GM12874 (cell line): Measurements from ENCODE around the gene MKRN2.

ENCODE experiments used
- TF ChIP-seq, protein P1 (sequence below): IDR thresholded peaks from 2 replicates; pipeline ENCODE4 v1.5.1; 2011; ENCODE audit warnings: low read depth, mild to moderate bottlenecking, control low read depth, low read length, moderate library complexity; ENCODE audit not compliant: insufficient read depth

The MKRN2 gene

DNA sequence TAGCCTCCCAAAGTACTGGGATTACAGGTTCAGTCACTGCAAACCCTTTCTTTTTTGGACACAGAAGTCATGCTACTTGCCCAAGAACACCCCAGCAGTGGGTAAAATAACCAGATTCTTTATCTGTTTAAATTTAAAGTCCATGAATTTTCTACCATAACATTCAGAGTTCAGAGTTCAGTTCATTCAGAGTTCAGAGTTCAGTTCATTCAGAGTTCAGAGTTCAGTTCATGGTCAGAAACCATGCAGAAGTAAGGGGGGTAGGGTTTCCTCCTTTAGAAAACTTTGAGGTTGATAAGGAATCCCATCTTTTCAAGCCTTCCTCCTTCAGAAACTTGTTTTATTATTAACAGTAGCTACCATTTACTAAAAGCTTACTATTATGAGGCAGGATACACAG lies 63.8 kb downstream of the MKRN2 start:
- TF ChIP-seq, protein P1, sequence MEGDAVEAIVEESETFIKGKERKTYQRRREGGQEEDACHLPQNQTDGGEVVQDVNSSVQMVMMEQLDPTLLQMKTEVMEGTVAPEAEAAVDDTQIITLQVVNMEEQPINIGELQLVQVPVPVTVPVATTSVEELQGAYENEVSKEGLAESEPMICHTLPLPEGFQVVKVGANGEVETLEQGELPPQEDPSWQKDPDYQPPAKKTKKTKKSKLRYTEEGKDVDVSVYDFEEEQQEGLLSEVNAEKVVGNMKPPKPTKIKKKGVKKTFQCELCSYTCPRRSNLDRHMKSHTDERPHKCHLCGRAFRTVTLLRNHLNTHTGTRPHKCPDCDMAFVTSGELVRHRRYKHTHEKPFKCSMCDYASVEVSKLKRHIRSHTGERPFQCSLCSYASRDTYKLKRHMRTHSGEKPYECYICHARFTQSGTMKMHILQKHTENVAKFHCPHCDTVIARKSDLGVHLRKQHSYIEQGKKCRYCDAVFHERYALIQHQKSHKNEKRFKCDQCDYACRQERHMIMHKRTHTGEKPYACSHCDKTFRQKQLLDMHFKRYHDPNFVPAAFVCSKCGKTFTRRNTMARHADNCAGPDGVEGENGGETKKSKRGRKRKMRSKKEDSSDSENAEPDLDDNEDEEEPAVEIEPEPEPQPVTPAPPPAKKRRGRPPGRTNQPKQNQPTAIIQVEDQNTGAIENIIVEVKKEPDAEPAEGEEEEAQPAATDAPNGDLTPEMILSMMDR = no peak

DNA sequence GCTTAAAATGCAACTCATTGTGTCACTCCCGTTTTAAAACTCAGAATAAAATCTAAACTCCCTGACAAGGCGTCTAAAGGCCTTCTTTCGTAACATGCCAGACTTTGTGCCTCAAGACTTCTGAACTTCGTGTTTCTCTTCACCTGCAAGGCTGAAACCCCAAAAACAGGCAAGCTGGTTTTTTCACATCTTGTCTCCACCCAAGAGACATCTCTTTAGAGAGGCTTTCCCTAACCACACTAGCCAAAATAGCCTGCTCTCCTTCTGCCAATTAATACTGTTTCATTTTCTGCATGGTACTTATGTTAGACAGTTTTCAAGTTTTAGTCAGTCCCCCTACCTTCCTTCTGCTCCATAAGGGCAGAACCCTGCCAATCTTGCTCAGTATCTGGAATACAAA lies 65.4 kb downstream of the MKRN2 start:
- TF ChIP-seq, protein P1 = no peak

DNA sequence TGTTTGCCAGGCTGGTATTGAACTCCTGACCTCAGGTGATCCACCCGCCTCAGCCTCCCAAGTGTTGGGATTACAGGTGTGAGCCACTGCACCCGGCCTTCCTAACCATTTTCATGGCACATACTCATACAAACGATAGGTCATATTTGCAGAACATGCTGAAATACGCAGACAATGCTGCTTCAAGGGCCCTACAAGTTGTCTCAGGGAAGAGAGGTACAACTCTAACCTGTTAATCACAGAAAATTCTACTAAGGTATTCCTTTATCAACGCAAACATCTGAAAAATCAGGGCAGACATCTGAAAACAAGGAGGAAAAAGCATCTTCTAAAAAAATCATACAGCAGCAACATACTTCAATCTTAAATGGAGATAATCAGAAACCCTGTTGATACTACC lies 67.2 kb downstream of the MKRN2 start:
- TF ChIP-seq, protein P1 = no peak

DNA sequence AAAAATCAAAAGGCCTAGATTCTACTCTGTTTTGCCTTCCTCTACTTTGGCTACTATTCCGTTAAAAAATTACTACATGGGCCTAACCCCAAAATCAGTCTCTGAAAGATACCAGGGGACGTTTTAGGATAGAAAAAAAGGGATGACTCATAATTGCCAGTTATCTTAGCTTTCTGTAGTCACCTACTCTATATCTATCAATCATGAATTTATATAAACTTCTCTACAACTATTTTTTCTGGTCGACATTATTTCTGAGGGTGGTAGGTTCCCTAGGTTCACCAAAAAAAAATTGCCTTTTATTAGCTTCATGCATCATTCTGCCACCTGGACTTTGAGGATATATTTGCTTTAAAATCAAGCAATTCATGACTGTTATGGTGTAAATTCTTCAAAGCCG lies 70.5 kb downstream of the MKRN2 start:
- TF ChIP-seq, protein P1 = no peak

DNA sequence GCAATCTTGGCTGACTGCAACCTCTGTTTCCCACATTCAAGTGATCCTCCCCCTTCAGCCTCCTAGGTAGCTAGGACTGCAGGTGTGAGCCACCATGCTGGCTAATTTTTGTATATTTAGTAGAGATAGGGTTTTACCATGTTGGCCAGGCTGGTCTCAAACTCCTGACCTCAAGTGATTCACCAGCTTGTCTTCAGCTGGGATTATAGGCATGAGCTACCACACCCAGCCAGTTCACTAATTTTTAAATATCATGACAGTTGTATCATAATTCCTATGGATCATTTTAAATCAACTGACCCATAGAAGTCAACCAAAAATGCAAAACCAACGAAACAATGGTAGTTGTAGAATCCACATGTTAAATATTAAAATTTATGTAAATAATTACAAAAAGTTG lies 71.9 kb downstream of the MKRN2 start:
- TF ChIP-seq, protein P1 = no peak

DNA sequence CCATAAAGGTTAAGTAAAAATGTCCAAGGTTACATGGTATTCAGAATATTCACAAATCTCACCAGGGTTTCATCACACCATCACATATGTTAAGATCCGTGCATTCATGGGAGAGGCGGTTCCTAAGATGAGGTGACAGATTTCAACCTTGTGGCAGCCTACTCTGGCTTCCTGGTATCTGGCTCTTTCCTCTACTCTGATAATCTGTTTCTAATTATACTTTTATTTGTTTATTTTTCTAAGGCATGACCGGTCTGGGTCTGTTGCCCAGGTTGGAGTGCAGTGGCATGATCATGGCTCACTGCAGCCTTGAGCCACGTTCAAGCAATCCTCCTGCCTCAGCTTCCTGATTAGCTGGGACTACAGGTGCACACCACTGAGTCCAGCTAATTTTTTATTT lies 72.7 kb downstream of the MKRN2 start:
- TF ChIP-seq, protein P1 = no peak

DNA sequence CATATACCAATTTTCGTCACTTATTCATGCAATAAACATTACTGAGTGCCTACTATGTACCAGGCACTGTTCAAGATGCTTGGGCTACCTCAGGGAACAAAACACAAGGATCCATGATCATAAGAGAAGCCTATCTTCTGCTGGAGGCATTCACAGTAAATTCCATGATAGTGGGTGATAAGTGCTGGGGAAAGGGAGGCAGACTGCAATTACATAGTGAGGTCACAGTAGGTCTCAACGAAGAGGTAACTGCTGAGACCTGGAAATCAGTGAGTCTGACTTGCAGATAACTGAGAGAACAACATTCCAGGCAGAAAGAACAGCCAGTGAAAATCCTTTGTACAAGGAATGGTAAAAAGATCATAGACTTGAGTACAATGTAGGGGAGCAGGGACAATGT lies 73.4 kb downstream of the MKRN2 start:
- TF ChIP-seq, protein P1 = no peak

DNA sequence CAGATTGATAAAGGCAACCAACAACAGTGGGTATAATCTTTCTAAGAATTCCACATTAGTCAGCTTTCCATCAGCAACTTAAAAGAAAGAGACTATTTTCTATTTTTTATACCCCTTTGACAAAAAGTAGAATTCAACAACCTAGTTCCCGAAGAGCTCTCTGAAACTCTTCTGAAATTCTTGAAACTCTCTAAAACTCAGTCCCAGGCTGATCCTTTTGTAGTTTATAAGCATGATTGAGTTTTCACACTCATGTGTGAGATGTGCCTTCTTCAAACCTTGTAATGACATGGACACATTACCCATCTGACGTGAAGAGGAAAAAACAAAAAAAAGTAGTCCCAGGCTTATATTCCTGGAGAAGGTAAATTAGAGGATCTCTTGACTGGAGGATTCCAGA lies 75.6 kb downstream of the MKRN2 start:
- TF ChIP-seq, protein P1 = no peak
